Germinal center (tissue), 1 donor: ENCODE data around the gene GAB3.
A peak's percentile ranks its signal among the peaks of the same experiment; 100 is the strongest.

ENCODE experiments used
- DNase-seq: peaks from one replicate; pipeline ENCODE4 v3.0.0; 2012; ENCODE audit warnings: mixed read lengths, low spot score

GAB3 gene, protein sequence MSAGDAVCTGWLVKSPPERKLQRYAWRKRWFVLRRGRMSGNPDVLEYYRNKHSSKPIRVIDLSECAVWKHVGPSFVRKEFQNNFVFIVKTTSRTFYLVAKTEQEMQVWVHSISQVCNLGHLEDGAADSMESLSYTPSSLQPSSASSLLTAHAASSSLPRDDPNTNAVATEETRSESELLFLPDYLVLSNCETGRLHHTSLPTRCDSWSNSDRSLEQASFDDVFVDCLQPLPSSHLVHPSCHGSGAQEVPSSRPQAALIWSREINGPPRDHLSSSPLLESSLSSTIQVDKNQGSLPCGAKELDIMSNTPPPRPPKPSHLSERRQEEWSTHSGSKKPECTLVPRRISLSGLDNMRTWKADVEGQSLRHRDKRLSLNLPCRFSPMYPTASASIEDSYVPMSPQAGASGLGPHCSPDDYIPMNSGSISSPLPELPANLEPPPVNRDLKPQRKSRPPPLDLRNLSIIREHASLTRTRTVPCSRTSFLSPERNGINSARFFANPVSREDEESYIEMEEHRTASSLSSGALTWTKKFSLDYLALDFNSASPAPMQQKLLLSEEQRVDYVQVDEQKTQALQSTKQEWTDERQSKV

DNA sequence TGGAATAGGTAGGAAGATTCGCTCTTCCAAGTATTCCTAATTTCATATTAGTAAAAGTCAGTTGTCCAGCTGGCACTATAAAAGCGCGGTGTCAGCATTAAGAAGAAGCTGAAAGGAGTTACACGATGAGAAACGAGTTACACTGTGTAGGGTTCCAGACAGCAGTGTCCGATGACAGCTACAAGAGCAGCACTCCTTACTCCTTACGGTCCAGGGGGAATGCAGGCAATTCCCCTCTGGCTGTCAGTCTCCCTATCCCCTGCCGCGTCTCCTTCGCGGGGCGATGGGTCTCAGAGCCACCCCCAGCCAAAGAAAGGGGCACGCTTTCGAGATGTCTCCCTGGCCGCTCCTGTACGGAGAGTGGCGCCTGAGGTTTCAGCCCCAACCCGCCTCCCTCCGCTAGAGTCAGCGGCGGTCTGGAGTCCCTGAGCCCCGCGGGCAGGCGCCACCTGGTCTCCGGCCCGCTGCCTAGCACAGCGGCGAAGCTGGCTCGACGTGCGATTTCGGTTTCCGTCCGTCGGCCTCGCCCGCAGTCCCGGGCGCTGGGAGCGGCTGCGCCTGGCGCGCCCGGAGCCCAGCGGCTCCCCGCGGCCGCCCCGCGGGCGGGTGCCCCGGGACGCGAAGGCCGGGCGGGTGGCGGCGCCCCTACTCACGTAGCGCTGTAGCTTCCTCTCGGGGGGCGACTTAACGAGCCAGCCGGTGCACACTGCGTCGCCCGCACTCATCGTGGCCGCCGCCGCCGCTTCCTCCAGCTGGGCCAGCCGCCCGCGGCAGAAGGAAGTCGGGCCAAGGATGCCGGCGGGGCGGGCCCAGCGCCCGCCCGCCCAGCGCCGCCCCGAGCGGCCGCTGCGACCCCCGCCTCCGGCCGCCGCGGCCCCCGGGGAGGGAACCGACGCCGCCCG lies at the start of gene GAB3:
Gene GAB3, minus strand, starts transcription at position 777 of the 902 bp plus-strand sequence. Its CDS starts 52 bp downstream, at position 725.
- DNase-seq, result peak; percentile 34

GRCh38 chrX:154799556-154800348 lies 48.9 kb upstream of the GAB3 start:
- DNase-seq, result no peak

DNA sequence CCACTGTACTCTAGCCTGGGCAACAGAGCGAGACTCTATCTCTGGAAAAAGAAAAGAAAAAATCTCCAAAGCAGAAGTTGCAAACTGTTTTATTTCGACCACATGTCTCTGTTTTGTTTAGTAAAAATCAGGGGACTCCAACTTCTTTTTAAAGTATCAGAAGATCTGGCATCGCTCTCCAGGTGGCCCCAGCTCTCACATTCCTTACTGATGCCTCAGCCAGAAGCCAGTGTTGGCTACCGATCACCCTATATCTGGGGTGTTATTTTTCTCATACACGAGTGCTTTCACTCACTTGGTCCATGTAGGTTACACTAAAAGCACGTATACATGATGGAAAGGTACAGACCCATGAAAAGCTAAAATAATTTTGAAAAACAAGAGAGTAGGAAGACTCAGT lies 46.1 kb upstream of the GAB3 start:
- no peak for DNase-seq

GRCh38 chrX:154795016-154795415 lies 44.1 kb upstream of the GAB3 start:
- DNase-seq, result no peak

DNA sequence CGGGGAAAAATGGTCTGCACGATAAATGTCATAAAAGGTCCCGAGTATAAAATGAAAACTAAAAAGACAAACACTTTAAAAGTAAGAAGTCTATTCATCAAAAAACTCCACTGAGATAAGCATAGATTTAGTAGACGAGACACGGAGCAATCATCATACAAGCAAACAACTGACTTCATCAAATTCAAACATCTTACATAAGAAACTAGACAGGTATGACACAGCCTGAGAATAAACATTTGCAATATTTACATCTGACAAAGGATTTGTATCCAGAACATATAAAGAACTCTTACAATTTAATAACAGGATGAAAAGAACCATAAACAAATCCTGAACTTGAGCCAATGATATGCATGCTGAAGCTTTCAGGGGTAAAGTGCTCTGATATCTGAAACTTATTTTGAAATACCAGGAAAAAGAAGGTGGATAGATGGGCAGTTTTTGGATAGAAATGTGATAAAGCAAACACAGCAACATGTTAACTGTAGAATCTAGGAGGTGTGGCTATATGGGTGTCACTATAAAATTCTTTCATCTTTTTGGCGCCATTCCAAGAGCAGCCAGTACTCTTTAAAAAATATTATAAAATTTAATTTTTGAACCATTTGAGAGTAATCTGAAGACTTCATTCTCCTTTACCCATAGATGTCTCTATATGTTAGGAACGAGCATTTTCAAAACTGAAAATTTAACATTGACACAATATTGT lies 42.4 kb upstream of the GAB3 start:
- no peak for DNase-seq

GRCh38 chrX:154791939-154792338 lies 41.1 kb upstream of the GAB3 start:
- DNase-seq, result no peak

- no peak for DNase-seq
Measured at GRCh38 chrX:154791467-154791866, 40.6 kb upstream of the GAB3 start.

DNA sequence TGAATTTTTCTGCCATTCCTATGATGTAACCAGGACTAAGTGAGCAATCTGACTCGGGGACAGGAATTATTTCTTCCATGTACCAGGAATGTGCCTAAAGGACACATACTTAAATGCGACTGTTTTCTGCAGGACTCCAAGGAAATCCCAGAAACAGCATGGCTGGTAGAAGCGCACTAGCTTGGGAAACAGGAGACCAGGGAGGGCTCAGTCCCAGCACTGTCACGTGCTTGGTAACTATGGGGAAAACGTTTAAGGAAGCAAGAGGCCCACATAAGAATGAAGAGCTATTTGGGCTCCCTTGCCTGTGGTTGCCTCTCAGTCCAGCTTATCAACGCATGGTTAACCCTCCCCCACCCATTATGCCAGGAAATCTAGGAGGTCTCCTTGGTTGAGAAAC lies 34.8 kb upstream of the GAB3 start:
- no peak for DNase-seq

DNA sequence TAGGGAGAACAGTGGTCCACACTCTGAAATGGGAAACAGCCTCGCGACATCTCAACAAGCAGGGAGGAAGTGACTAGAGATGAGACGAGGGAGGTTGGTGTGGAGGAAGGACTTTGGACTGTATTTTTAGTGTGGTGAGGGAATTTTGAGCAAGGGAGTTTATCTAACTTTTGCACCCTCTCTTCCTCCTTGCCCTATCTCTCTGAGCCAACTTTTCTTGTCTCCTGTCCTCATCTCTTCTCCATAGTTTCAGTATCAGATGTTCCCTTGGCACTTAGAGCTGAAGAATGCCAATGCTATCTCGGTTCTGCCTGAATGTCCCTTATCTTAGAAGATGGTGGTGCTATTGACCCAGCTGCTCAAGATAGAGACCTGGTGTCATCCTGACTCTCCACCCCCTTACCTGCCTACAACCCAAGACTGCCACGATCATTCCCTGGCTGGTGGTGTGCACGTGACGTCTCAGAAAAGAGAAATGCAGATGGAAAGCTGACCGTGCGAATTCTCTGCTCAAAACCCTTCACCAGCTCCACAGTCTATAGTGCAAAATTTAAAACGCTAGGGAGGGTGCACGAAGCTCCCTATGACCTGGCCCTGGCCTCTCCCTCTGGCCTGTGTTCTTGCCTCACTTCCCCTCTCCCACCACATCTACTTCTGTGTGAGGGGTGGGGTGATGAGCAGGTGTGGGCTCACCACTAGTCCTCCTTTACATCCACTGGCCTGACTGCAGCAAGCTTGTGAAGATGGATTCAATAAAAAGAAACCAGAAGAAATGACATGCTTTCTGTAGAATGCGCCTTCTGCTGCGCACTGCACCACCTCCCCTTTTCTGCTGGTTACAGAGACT lies 33.5 kb upstream of the GAB3 start:
- no peak for DNase-seq

GRCh38 chrX:154780968-154781367 lies 30.1 kb upstream of the GAB3 start:
- no peak for DNase-seq

- DNase-seq, result no peak
Measured at GRCh38 chrX:154779261-154779660, 28.4 kb upstream of the GAB3 start.

DNA sequence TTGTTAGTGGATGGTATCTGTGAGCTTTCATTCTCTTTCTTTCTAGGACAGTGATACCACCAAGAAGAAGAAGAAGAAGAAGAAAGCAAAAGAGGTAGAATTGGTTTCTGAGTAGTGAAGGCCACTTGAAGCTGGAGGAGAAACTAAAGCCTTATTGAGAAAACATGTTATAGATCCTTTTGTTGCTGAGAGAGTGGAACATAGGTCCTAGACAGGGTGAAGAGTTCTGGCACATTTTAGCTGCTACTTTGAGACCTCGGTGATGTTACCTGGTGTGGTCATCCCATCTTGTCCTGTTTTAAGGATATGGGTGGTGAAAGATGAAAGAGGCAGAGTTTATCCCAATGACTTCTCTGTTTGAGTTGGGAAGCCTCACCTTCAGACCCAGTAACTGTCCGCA lies 25.9 kb upstream of the GAB3 start:
- no peak for DNase-seq

- no peak for DNase-seq
Measured at GRCh38 chrX:154775419-154776349, 24.8 kb upstream of the GAB3 start.

GRCh38 chrX:154774622-154775021 lies 23.7 kb upstream of the GAB3 start:
- DNase-seq, result no peak

GRCh38 chrX:154762537-154763296 lies 11.8 kb upstream of the GAB3 start, which contains the start of gene DKC1:
Gene DKC1, plus strand, starts transcription at chrX:154762864. Its CDS starts 102 bp downstream, at chrX:154762966.
- DNase-seq, result peak; percentile 91

GRCh38 chrX:154761977-154762536 lies 11.2 kb upstream of the GAB3 start:
- DNase-seq, result no peak

DNA sequence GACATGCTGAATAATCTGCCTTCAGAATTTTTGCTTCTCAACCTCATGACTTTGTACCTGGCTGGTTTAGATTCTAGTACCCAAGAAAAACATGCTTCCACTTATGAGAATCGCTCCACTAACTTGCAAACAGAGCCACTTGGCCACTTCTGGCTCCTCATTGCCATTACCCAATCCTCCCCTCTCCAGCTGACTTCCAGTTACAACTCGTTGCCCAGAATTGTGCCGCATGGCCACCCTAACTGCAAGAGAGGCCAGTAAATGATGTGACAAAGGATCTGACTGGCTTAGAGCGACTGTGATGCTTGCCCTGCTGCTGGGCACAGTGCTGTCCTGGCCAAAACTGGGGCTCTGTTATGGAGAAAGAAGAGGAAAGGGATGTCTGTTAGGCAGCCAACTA lies 7.8 kb upstream of the GAB3 start:
- DNase-seq, result no peak
